Measurements from ENCODE around the gene ANKS3.
A peak's percentile ranks its signal among the peaks of the same experiment; 100 is the strongest.
"Not testable (repeated sequence)": the region's sequence is repeated elsewhere in the genome, so short reads cannot be mapped to it uniquely, and the experiment has no call there.

ANKS3 gene

GRCh38 chr16:4666537-4667202 is 67.4 kb downstream of the ANKS3 start:
- DNase-seq (ENCODE audit: low spot score), result no peak

GRCh38 chr16:4664538-4665418 is 69.3 kb downstream of the ANKS3 start:
- no peak for DNase-seq (ENCODE audit: low spot score)

GRCh38 chr16:4663777-4664465 is 70.2 kb downstream of the ANKS3 start:
- DNase-seq (ENCODE audit: low spot score), result peak; percentile 79

GRCh38 chr16:4663465-4663776 is 70.7 kb downstream of the ANKS3 start:
- no peak for DNase-seq (ENCODE audit: low spot score)

GRCh38 chr16:4661661-4662060 is 72.4 kb downstream of the ANKS3 start:
- DNase-seq (ENCODE audit: low spot score), result peak; percentile 70

- peak; percentile 59 for DNase-seq (ENCODE audit: low spot score)
Observed at GRCh38 chr16:4660454-4661007, 73.5 kb downstream of the ANKS3 start.

GRCh38 chr16:4659363-4660353 is 74.4 kb downstream of the ANKS3 start:
- no peak for DNase-seq (ENCODE audit: low spot score)

GRCh38 chr16:4656695-4657686 is 77.1 kb downstream of the ANKS3 start:
- DNase-seq (ENCODE audit: low spot score), result no peak

GRCh38 chr16:4656221-4656620 is 77.8 kb downstream of the ANKS3 start:
- DNase-seq (ENCODE audit: low spot score), result no peak

GRCh38 chr16:4655801-4656200 is 78.3 kb downstream of the ANKS3 start:
- DNase-seq (ENCODE audit: low spot score), result no peak

- DNase-seq (ENCODE audit: low spot score), result no peak
Observed at GRCh38 chr16:4654964-4655590, 79.0 kb downstream of the ANKS3 start.

- DNase-seq (ENCODE audit: low spot score), result no peak
Observed at GRCh38 chr16:4654011-4654963, 79.8 kb downstream of the ANKS3 start.

- DNase-seq (ENCODE audit: low spot score), result no peak
Observed at GRCh38 chr16:4652561-4652960, 81.5 kb downstream of the ANKS3 start.

- DNase-seq (ENCODE audit: low spot score), result no peak
Observed at GRCh38 chr16:4651827-4652226, 82.2 kb downstream of the ANKS3 start.

GRCh38 chr16:4650443-4651074 is 83.5 kb downstream of the ANKS3 start:
- not testable (repeated sequence) for DNase-seq (ENCODE audit: low spot score)

GRCh38 chr16:4649744-4650442 is 84.2 kb downstream of the ANKS3 start:
- no peak for DNase-seq (ENCODE audit: low spot score)

GRCh38 chr16:4648917-4649316 is 85.2 kb downstream of the ANKS3 start:
- DNase-seq (ENCODE audit: low spot score), result no peak

Data from Ammon's horn (tissue), 1 donor.